Measurements from ENCODE around the gene PCGF3. TPM values are rescaled to one million over a fixed set of nuclear protein-coding genes. Genes with fewer than 3 reads are reported as not detected.
"Not testable (repeated sequence)": the region's sequence is repeated elsewhere in the genome, so short reads cannot be mapped to it uniquely, and the experiment has no call there.

PCGF3 gene
- total RNA-seq, 1 experiment from 2014 or later, result 18.7 TPM

DNA sequence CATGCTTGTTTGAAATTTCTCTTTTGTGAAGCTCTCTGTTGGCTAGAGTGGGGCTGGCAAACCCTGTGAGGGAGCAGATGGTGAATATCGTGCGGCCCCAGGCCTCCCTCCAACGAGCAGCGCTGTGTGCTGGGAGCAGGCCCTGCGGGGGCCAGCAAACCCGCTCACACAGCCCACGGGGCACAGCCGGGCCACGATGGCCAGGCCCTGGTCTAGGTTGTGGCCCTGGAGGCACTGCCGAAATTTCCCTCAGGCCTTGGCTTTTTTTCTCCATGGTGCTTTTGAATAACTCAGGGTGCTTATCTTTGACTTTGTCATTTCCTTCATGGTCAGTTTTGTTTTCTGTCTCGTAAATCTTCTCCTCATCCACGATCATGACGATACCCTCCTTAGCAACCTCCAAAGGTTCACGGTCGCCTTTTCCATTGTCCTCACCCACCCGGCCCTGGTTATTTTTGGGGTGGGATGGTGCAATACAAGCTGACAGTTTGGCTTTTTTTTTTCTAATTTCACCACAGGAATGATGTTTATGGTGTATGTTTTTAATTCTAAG, 20.7 kb downstream of the PCGF3 start:
- H3K79me2 ChIP-seq (ENCODE audit: low read length), result peaks cover 21% of the 10 kb centered on the region
- H3K4me3 ChIP-seq (ENCODE audit: low read length), result no peak overlapping the region
- H4K20me1 ChIP-seq (ENCODE audit: insufficient read depth, low read depth, low read length), result no peaks in the 10 kb centered on the region
- no peak overlapping the region for H3K9ac ChIP-seq (ENCODE audit: low read length)
- no peaks in the 10 kb centered on the region for H3K4me1 ChIP-seq (ENCODE audit: low read length)
- H3K9me2 ChIP-seq (replicated peaks; ENCODE audit: insufficient read depth, low read length), result no peaks in the 10 kb centered on the region
- H3K27ac ChIP-seq (ENCODE audit: low read length), result no peak overlapping the region
- no peak for DNase-seq
- no peaks in the 10 kb centered on the region for H3K9me3 ChIP-seq (ENCODE audit: low read length)
- H3K4me2 ChIP-seq (ENCODE audit: low read depth, low read length, poor library complexity, severe bottlenecking), result no peak overlapping the region
- no peaks in the 10 kb centered on the region; the same call in 1 of the 2 replicates for H3K36me3 ChIP-seq (ENCODE audit: insufficient read depth, low read length)
- no peak overlapping the region for H2AFZ ChIP-seq (ENCODE audit: low read length)
- no peaks in the 10 kb centered on the region for H3K27me3 ChIP-seq (ENCODE audit: low read length)

DNA sequence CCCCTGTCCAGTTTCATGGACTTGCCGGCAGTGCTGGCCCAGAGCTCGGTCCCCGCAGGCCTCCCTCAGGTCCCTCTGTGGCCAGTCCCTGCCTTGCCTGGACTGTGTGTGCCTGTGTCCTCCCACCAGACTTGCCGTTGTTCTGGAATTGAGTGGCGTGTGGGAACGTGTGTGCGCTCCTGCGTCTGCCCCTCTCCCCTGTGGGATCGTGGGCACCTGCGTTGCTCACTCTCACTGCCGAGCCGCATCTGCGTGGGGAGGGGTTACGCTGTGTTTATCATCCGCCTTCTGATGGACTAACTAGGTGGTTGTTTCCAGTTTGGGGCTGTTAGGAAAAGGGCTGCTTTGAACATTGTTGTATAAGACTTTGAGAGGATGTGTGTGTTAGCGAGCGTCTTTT, 21.2 kb downstream of the PCGF3 start:
- H3K4me3 ChIP-seq (ENCODE audit: low read length), result no peak overlapping the region
- no peaks in the 10 kb centered on the region for H3K4me1 ChIP-seq (ENCODE audit: low read length)
- no peak overlapping the region for H3K9ac ChIP-seq (ENCODE audit: low read length)
- H2AFZ ChIP-seq (ENCODE audit: low read length), result no peak overlapping the region
- no peaks in the 10 kb centered on the region for H3K27me3 ChIP-seq (ENCODE audit: low read length)
- H3K27ac ChIP-seq (ENCODE audit: low read length), result no peak overlapping the region
- H3K79me2 ChIP-seq (ENCODE audit: low read length), result peaks cover 21% of the 10 kb centered on the region
- no peaks in the 10 kb centered on the region for H4K20me1 ChIP-seq (ENCODE audit: insufficient read depth, low read depth, low read length)
- H3K36me3 ChIP-seq (ENCODE audit: insufficient read depth, low read length), result no peaks in the 10 kb centered on the region; the same call in 1 of the 2 replicates
- no peak overlapping the region for H3K4me2 ChIP-seq (ENCODE audit: low read depth, low read length, poor library complexity, severe bottlenecking)
- no peaks in the 10 kb centered on the region for H3K9me3 ChIP-seq (ENCODE audit: low read length)
- no peaks in the 10 kb centered on the region for H3K9me2 ChIP-seq (replicated peaks; ENCODE audit: insufficient read depth, low read length)
- no peak for DNase-seq

DNA sequence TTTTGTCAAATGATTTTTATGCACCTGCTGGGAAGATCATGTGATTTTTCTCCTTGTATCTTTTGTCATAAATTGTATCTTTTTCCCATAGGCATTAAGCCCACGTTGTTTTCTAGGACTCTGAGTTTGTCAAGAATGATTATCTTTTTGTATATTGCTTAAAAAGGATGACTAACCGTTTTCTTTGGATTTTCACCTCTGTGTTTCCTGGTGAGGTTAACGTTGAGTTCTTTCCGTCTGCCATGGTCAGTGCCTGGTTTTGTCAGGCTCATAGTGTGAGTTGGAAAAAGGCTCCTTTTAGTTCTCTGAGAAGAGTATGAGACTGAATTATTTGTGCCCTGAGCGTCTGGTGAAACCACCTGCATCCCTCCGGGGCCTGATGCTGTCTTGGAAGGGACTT, 21.9 kb downstream of the PCGF3 start:
- no peak overlapping the region for H3K9ac ChIP-seq (ENCODE audit: low read length)
- H3K4me3 ChIP-seq (ENCODE audit: low read length), result no peak overlapping the region
- no peaks in the 10 kb centered on the region; the same call in 1 of the 2 replicates for H3K36me3 ChIP-seq (ENCODE audit: insufficient read depth, low read length)
- H3K79me2 ChIP-seq (ENCODE audit: low read length), result peaks cover 21% of the 10 kb centered on the region
- H3K9me2 ChIP-seq (replicated peaks; ENCODE audit: insufficient read depth, low read length), result no peaks in the 10 kb centered on the region
- H3K27me3 ChIP-seq (ENCODE audit: low read length), result no peaks in the 10 kb centered on the region
- no peaks in the 10 kb centered on the region for H3K9me3 ChIP-seq (ENCODE audit: low read length)
- DNase-seq, result no peak
- H3K4me2 ChIP-seq (ENCODE audit: low read depth, low read length, poor library complexity, severe bottlenecking), result no peak overlapping the region
- H4K20me1 ChIP-seq (ENCODE audit: insufficient read depth, low read depth, low read length), result no peaks in the 10 kb centered on the region
- H3K4me1 ChIP-seq (ENCODE audit: low read length), result no peaks in the 10 kb centered on the region
- H2AFZ ChIP-seq (ENCODE audit: low read length), result no peak overlapping the region
- no peak overlapping the region for H3K27ac ChIP-seq (ENCODE audit: low read length)

DNA sequence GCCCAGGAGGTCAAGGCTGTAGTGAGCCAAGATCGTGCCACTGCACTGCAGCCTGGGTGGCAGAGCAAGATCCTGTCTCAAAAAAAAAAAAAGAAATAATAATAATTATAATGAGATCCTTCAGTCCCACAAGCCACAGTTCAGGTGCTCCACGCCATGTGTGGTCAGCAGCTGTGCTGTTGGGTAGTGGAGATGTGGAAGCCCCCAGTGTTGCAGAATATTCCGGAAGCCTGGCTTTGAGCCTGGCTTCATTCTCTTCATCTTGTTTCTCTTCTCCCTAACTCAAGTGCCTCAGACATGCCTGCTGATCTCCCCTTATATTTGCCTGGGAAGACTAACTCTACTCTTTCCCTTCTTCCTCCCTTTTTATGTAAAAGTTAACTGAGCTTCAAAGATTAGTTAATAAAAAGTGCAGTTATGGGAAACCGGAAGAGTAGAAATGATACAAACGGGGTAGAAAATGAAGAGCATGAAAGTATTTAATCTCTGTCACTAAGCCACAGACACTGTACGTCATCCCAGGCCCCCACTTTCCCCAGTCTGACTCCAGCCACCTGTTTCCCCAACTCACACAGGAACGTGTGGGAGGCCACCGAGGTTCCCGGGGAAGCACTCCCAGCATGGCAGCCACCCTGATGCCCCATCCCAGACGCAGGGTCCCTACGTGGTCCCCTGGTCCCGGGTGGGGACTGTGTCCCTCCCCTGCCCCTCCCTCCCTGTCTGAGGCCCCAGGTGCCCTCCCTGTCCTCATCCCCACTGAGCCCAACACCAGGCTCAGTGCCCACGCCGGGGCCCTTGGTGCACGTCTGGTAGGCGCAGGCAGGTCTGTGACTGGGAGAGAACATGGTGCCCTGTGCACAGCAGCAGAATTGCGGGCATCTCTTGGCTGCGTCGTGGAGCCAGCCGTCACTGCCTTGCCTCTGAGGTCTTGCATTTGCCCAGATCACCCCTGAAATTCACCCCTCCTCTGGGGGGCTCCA, 24.0 kb downstream of the PCGF3 start:
- H3K27ac ChIP-seq (ENCODE audit: low read length), result no peak overlapping the region
- H3K4me3 ChIP-seq (ENCODE audit: low read length), result no peak overlapping the region
- no peak for DNase-seq
- H3K4me2 ChIP-seq (ENCODE audit: low read depth, low read length, poor library complexity, severe bottlenecking), result no peak overlapping the region
- no peak overlapping the region for H3K9ac ChIP-seq (ENCODE audit: low read length)
- H3K9me3 ChIP-seq (ENCODE audit: low read length), result no peaks in the 10 kb centered on the region
- no peaks in the 10 kb centered on the region for H3K27me3 ChIP-seq (ENCODE audit: low read length)
- H3K9me2 ChIP-seq (replicated peaks; ENCODE audit: insufficient read depth, low read length), result no peaks in the 10 kb centered on the region
- no peaks in the 10 kb centered on the region for H3K4me1 ChIP-seq (ENCODE audit: low read length)
- no peaks in the 10 kb centered on the region for H4K20me1 ChIP-seq (ENCODE audit: insufficient read depth, low read depth, low read length)
- no peak overlapping the region for H2AFZ ChIP-seq (ENCODE audit: low read length)
- no peaks in the 10 kb centered on the region; the same call in none of the 2 replicates for H3K36me3 ChIP-seq (ENCODE audit: insufficient read depth, low read length)
- peaks cover 18% of the 10 kb centered on the region for H3K79me2 ChIP-seq (ENCODE audit: low read length)

GRCh38 chr4:730511-730910, 24.9 kb downstream of the PCGF3 start:
- Histone ChIP-seq H3K9ac (ENCODE audit: low read length) (no peak overlapping the region), H3K4me3 (ENCODE audit: low read length) (no peak overlapping the region), H3K4me2 (ENCODE audit: low read depth, low read length, poor library complexity, severe bottlenecking) (no peak overlapping the region), H3K9me3 (ENCODE audit: low read length) (no peaks in the 10 kb centered on the region), H3K4me1 (ENCODE audit: low read length) (no peaks in the 10 kb centered on the region), H3K9me2 (replicated peaks; ENCODE audit: insufficient read depth, low read length) (no peaks in the 10 kb centered on the region), H3K79me2 (ENCODE audit: low read length) (peaks cover 18% of the 10 kb centered on the region), H2AFZ (ENCODE audit: low read length) (no peak overlapping the region), H3K27me3 (ENCODE audit: low read length) (no peaks in the 10 kb centered on the region), H3K36me3 (ENCODE audit: insufficient read depth, low read length) (no peaks in the 10 kb centered on the region; the same call in none of the 2 replicates), H4K20me1 (ENCODE audit: insufficient read depth, low read depth, low read length) (no peaks in the 10 kb centered on the region), H3K27ac (ENCODE audit: low read length) (no peak overlapping the region)
- DNase-seq, result no peak

- H3K9ac ChIP-seq (ENCODE audit: low read length); H4K20me1 ChIP-seq (ENCODE audit: insufficient read depth, low read depth, low read length); H3K4me3 ChIP-seq (ENCODE audit: low read length); H3K36me3 ChIP-seq (ENCODE audit: insufficient read depth, low read length); H3K4me2 ChIP-seq (ENCODE audit: low read depth, low read length, poor library complexity, severe bottlenecking); H2AFZ ChIP-seq (ENCODE audit: low read length); H3K9me2 ChIP-seq (replicated peaks; ENCODE audit: insufficient read depth, low read length); H3K9me3 ChIP-seq (ENCODE audit: low read length); H3K27me3 ChIP-seq (ENCODE audit: low read length); H3K4me1 ChIP-seq (ENCODE audit: low read length); DNase-seq; H3K27ac ChIP-seq (ENCODE audit: low read length): not testable (repeated sequence)
- H3K79me2 ChIP-seq (ENCODE audit: low read length), result peaks cover 14% of the 10 kb centered on the region
Measured at GRCh38 chr4:730946-731904, 25.6 kb downstream of the PCGF3 start.

DNA sequence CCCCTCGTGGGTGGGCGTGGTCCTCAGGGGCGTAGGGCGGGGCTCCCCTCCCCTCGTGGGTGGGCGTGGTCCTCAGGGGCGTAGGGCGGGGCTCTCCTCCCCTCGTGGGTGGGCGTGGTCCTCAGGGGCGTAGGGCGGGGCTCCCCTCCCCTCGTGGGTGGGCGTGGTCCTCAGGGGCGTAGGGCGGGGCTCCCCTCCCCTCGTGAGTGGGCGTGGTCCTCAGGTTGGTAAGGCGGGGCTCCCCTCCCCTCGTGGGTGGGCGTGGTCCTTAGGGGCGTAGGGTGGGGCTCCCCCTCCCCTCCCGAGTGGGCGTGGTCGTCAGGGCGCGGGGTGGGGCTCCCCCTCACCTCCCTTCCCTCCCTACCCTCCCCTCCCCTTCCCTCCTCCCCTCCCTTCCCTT, 26.3 kb downstream of the PCGF3 start:
- H3K4me2 ChIP-seq (ENCODE audit: low read depth, low read length, poor library complexity, severe bottlenecking); H3K36me3 ChIP-seq (ENCODE audit: insufficient read depth, low read length); H3K4me3 ChIP-seq (ENCODE audit: low read length); DNase-seq; H3K27me3 ChIP-seq (ENCODE audit: low read length); H3K9ac ChIP-seq (ENCODE audit: low read length); H3K9me3 ChIP-seq (ENCODE audit: low read length); H3K27ac ChIP-seq (ENCODE audit: low read length); H3K79me2 ChIP-seq (ENCODE audit: low read length); H4K20me1 ChIP-seq (ENCODE audit: insufficient read depth, low read depth, low read length); H3K9me2 ChIP-seq (replicated peaks; ENCODE audit: insufficient read depth, low read length); H3K4me1 ChIP-seq (ENCODE audit: low read length); H2AFZ ChIP-seq (ENCODE audit: low read length): not testable (repeated sequence)

- H3K9me2 ChIP-seq (replicated peaks; ENCODE audit: insufficient read depth, low read length), result no peaks in the 10 kb centered on the region
- no peak overlapping the region for H3K27ac ChIP-seq (ENCODE audit: low read length)
- H3K36me3 ChIP-seq (ENCODE audit: insufficient read depth, low read length), result no peaks in the 10 kb centered on the region; the same call in none of the 2 replicates
- no peaks in the 10 kb centered on the region for H3K27me3 ChIP-seq (ENCODE audit: low read length)
- H3K4me3 ChIP-seq (ENCODE audit: low read length), result no peak overlapping the region
- H3K9me3 ChIP-seq (ENCODE audit: low read length), result no peaks in the 10 kb centered on the region
- no peaks in the 10 kb centered on the region for H3K4me1 ChIP-seq (ENCODE audit: low read length)
- DNase-seq, result no peak
- H2AFZ ChIP-seq (ENCODE audit: low read length), result no peak overlapping the region
- H3K4me2 ChIP-seq (ENCODE audit: low read depth, low read length, poor library complexity, severe bottlenecking), result no peak overlapping the region
- peaks cover 6% of the 10 kb centered on the region; the same call in 1 of the 2 replicates for H3K79me2 ChIP-seq (ENCODE audit: low read length)
- no peak overlapping the region for H3K9ac ChIP-seq (ENCODE audit: low read length)
- no peaks in the 10 kb centered on the region for H4K20me1 ChIP-seq (ENCODE audit: insufficient read depth, low read depth, low read length)
Measured at GRCh38 chr4:732486-732885, 26.9 kb downstream of the PCGF3 start.

Data from Karpas-422 (cell line).